ENCODE measurements around the gene CCHCR1.

CCHCR1 gene

GRCh38 chr6:31128093-31128676, 29.4 kb downstream of the CCHCR1 start:
- DNase-seq (ENCODE audit: low read depth): peak; percentile 58

GRCh38 chr6:31126396-31127175, 31.0 kb downstream of the CCHCR1 start:
- no peak for DNase-seq (ENCODE audit: low read depth)

- no peak for DNase-seq (ENCODE audit: low read depth)
Measured at GRCh38 chr6:31125586-31126363, 31.8 kb downstream of the CCHCR1 start.

- no peak for DNase-seq (ENCODE audit: low read depth)
Measured at GRCh38 chr6:31125162-31125561, 32.4 kb downstream of the CCHCR1 start.

- no peak for DNase-seq (ENCODE audit: low read depth)
Measured at GRCh38 chr6:31122791-31123706, 34.6 kb downstream of the CCHCR1 start.

GRCh38 chr6:31121131-31121790, 36.3 kb downstream of the CCHCR1 start:
- no peak for DNase-seq (ENCODE audit: low read depth)

GRCh38 chr6:31120151-31120915, 37.3 kb downstream of the CCHCR1 start, which contains the start of gene CDSN:
TSS of gene CDSN (minus strand) at chr6:31120446. CDS start at chr6:31120419, 27 bp downstream.
- no peak for DNase-seq (ENCODE audit: low read depth)

- DNase-seq (ENCODE audit: low read depth): no peak
Measured at GRCh38 chr6:31118178-31118577, 39.4 kb downstream of the CCHCR1 start.

- no peak for DNase-seq (ENCODE audit: low read depth)
Measured at GRCh38 chr6:31116661-31117385, 40.8 kb downstream of the CCHCR1 start.

GRCh38 chr6:31115941-31116560, 41.6 kb downstream of the CCHCR1 start:
- no peak for DNase-seq (ENCODE audit: low read depth)

- DNase-seq (ENCODE audit: low read depth): no peak
Measured at GRCh38 chr6:31114970-31115849, 42.4 kb downstream of the CCHCR1 start.

GRCh38 chr6:31114541-31114878, 43.1 kb downstream of the CCHCR1 start, which contains the start of gene PSORS1C1:
TSS of gene PSORS1C1 (plus strand) at chr6:31114800. CDS start at chr6:31129633, 14,833 bp downstream.
- DNase-seq (ENCODE audit: low read depth): no peak

GRCh38 chr6:31113861-31114540, 43.6 kb downstream of the CCHCR1 start:
- DNase-seq (ENCODE audit: low read depth): no peak

GRCh38 chr6:31112478-31112877, 45.1 kb downstream of the CCHCR1 start, which contains the start of gene C6orf15:
TSS of gene C6orf15 (minus strand) at chr6:31112575. CDS start at chr6:31112555, 20 bp downstream.
- DNase-seq (ENCODE audit: low read depth): no peak

- no peak for DNase-seq (ENCODE audit: low read depth)
Measured at GRCh38 chr6:31111712-31112111, 45.9 kb downstream of the CCHCR1 start.

- no peak for DNase-seq (ENCODE audit: low read depth)
Measured at GRCh38 chr6:31110825-31111582, 46.6 kb downstream of the CCHCR1 start.

- no peak for DNase-seq (ENCODE audit: low read depth)
Measured at GRCh38 chr6:31107052-31107451, 50.5 kb downstream of the CCHCR1 start.
